Right forelimb (tissue), 1 donor: ENCODE results near the gene ADGRE3.
"Not testable (repeated sequence)": the region's sequence is repeated elsewhere in the genome, so short reads cannot be mapped to it uniquely, and the experiment has no call there.

Source experiments
- DNase-seq: peaks from one replicate; pipeline ENCODE4 v3.0.0-alpha.2; 2018

The ADGRE3 gene

DNA sequence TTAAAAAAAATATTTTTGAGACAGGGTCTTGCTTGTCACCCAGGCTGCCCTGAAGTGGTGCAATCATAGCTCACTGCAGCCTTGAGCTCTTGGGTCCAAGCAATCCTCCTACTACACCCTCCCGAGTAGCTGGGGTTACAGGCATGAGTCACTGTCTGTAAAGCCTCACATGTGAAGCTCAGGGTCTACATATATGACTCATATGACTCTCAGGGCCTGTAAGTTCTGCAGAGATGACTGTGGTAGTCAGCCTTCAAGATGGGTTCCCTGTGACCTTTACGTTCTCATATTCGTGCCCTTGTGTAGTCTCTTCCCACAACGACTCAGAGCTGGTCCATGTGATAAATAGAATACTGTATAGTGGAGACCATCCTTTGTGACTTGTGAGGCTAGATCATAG is 85.2 kb downstream of the ADGRE3 start:
- DNase-seq: not testable (repeated sequence)

DNA sequence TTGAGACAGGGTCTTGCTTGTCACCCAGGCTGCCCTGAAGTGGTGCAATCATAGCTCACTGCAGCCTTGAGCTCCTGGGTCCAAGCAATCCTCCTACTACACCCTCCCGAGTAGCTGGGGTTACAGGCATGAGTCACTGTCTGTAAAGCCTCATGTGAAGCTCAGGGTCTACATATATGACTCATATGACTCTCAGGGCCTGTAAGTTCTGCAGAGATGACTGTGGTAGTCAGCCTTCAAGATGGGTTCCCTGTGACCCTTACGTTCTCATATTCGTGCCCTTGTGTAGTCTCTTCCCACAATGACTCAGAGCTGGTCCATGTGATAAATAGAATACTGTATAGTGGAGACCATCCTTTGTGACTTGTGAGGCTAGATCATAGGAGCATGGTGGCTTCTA is 89.5 kb downstream of the ADGRE3 start:
- not testable (repeated sequence) for DNase-seq

DNA sequence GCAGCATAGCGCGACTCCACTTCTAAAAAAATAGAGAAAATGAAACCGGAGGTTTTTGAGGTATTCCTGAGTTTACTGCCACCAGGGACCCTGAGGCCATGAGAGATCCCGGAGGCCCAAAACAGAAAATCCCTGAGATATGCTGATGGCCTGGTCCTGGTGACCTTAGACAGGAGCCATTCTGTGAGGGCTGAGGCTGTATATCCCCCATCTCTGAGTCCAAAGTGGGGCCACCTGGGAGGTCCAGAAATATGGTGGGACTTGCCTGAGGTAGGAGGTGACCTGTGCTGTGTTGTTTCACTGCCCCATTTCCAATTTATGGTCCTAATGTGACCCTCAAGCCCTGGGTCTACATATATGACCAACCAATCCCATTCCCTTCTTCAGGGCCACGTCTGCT is 90.3 kb downstream of the ADGRE3 start:
- not testable (repeated sequence) for DNase-seq

GRCh38 chr19:14582894-14583340 is 91.7 kb downstream of the ADGRE3 start, which contains the start of gene CLEC17A:
TSS of gene CLEC17A (plus strand) at chr19:14583084. CDS start at chr19:14583161, 77 bp downstream.
- DNase-seq: no peak

- no peak for DNase-seq
Measured at GRCh38 chr19:14580623-14581237, 93.9 kb downstream of the ADGRE3 start.

- DNase-seq: no peak
Measured at GRCh38 chr19:14577885-14578427, 96.7 kb downstream of the ADGRE3 start.

- no peak for DNase-seq
Measured at GRCh38 chr19:14577264-14577663, 97.4 kb downstream of the ADGRE3 start.

DNA sequence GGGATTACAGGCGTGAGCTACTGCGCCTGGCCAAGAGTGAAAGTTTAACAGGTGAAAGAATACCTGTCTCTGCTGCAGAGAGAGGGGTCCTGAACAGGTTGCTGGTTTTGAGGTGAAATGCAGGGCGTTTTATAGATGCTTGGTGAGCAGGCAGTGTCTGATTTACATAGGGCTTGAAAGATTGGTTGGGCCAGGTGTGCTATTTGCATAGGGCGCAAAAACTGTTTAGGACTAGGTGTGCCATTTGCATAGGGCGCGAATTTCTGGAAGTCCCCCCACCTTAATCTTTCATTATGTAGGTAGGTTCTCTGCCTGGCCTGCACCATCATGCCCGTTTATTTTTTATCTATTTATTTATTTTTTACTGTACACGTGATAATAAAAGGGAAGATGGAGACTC is 98.3 kb downstream of the ADGRE3 start:
- no peak for DNase-seq

DNA sequence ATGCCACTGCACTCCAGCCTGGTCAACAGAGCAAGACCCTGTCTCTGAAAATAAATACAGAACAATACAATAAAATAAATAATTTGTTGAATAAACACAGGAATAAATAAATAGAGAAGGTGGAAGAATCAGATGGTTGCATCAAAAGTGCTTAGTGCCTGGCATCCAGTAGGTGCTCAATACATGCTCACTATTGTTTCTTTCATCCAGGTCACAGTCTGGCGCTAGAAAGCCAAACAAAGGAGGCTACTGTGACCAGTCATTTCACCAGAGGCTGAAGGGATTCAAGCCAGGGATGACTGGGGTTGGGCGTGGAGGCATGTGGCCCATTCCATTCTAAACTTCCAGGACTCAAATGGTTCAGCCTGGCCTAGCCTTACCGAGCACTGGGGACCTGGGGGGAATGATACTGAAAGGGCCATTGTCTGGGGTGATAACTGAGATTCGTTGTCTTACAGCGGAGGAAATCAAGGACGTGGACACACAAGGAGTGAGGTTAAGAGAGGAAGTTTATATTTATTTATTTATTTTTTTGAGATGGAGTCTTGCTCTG is 99.1 kb downstream of the ADGRE3 start:
- no peak for DNase-seq

- DNase-seq: peak; percentile 90
Measured at GRCh38 chr19:14571695-14572490, 102.8 kb downstream of the ADGRE3 start, which contains the start of gene NDUFB7. TSS of gene NDUFB7 (minus strand) at chr19:14572066. CDS start at chr19:14572000, 66 bp downstream.

- DNase-seq: no peak
Measured at GRCh38 chr19:14570864-14571527, 103.6 kb downstream of the ADGRE3 start.
